RWPE2 (cell line): ENCODE results near the gene POLR3B.

ENCODE experiments used
- ATAC-seq: fragments of 200-7000 bp; cut with Tn5 transposase; 3 replicates; pipeline ENCODE4 v1.9.1; 2021; ENCODE audit warnings: low read depth
- DNase-seq: peaks from one replicate; pipeline ENCODE4 v3.0.0-alpha.2; 2020; ENCODE audit warnings: low spot score
- H3K27ac ChIP-seq: fragments of 450-650 bp; 2 replicates; pipeline ENCODE4 v1.5.1; 2017; ENCODE audit warnings: mild to moderate bottlenecking; ENCODE audit not compliant: poor library complexity, severe bottlenecking
- H3K27me3 ChIP-seq: fragments of 250-450 bp; sonication (Bioruptor Pico); 2 replicates; pipeline ENCODE4 v1.5.1; 2021; ENCODE audit warnings: mild to moderate bottlenecking, moderate library complexity; ENCODE audit not compliant: insufficient read depth, poor library complexity, severe bottlenecking
- H3K36me3 ChIP-seq: fragments of 250-450 bp; sonication (Bioruptor Pico); 2 replicates; pipeline ENCODE4 v1.5.1; 2020; ENCODE audit warnings: low read depth, mild to moderate bottlenecking, moderate library complexity
- H3K4me1 ChIP-seq: fragments of 250-450 bp; sonication (Bioruptor Pico); 2 replicates; pipeline ENCODE4 v1.5.1; 2021; ENCODE audit warnings: mild to moderate bottlenecking, moderate library complexity; ENCODE audit not compliant: insufficient read depth, poor library complexity, severe bottlenecking
- H3K4me3 ChIP-seq: fragments of 250-450 bp; sonication (Bioruptor Pico); 2 replicates; pipeline ENCODE4 v1.5.1; 2021; ENCODE audit warnings: mild to moderate bottlenecking, moderate library complexity; ENCODE audit not compliant: severe bottlenecking
- H3K9me3 ChIP-seq: fragments of 250-450 bp; sonication (Bioruptor Pico); 2 replicates; pipeline ENCODE4 v1.5.1; 2021; ENCODE audit warnings: mild to moderate bottlenecking, moderate library complexity; ENCODE audit not compliant: severe bottlenecking
- CTCF ChIP-seq: fragments of 450-650 bp; IDR thresholded peaks from one replicate; pipeline ENCODE4 v1.5.1; 2017; ENCODE audit warnings: mild to moderate bottlenecking, moderate library complexity; ENCODE audit not compliant: poor library complexity, severe bottlenecking

POLR3B gene

GRCh38 chr12:106357549-106358395 is at the start of gene POLR3B:
TSS of gene POLR3B (plus strand) at chr12:106357748. CDS start at chr12:106357880, 132 bp downstream.
- no peaks in the 10 kb centered on the region for H3K36me3 ChIP-seq
- H3K27ac ChIP-seq: peak within 1 kb of the TSS; percentile 50
- ATAC-seq: peak; percentile 92
- H3K9me3 ChIP-seq: no peaks in the 10 kb centered on the region
- peak; percentile 96 for DNase-seq
- H3K4me3 ChIP-seq: peak within 1 kb of the TSS; percentile 76
- peak; percentile 95 for TF ChIP-seq CTCF
- H3K27me3 ChIP-seq: no peaks in the 10 kb centered on the region
- peaks cover 3% of the 10 kb centered on the region for H3K4me1 ChIP-seq

- Histone ChIP-seq H3K36me3 (no peaks in the 10 kb centered on the region), H3K9me3 (no peaks in the 10 kb centered on the region), H3K4me3 (no peak overlapping the region), H3K27me3 (no peaks in the 10 kb centered on the region), H3K27ac (no peak overlapping the region), H3K4me1 (peaks cover 4% of the 10 kb centered on the region)
- no peak for TF ChIP-seq CTCF
- ATAC-seq: no peak
- DNase-seq: no peak
Observed at GRCh38 chr12:106308121-106308520, 49.4 kb upstream of the POLR3B start.

- ATAC-seq: no peak
- Histone ChIP-seq H3K36me3 (no peaks in the 10 kb centered on the region), H3K27ac (no peak overlapping the region), H3K27me3 (no peaks in the 10 kb centered on the region), H3K4me1 (peaks cover 4% of the 10 kb centered on the region), H3K9me3 (no peaks in the 10 kb centered on the region), H3K4me3 (no peak overlapping the region)
- TF ChIP-seq CTCF: no peak
- DNase-seq: no peak
Observed at GRCh38 chr12:106308611-106309010, 48.9 kb upstream of the POLR3B start.

- DNase-seq (no peak), ATAC-seq (peak; percentile 77)
- H3K9me3 ChIP-seq: no peaks in the 10 kb centered on the region
- no peak overlapping the region for H3K27ac ChIP-seq
- no peak overlapping the region for H3K4me3 ChIP-seq
- peaks cover 4% of the 10 kb centered on the region for H3K4me1 ChIP-seq
- no peaks in the 10 kb centered on the region for H3K36me3 ChIP-seq
- no peaks in the 10 kb centered on the region for H3K27me3 ChIP-seq
- TF ChIP-seq CTCF: no peak
Observed at GRCh38 chr12:106309671-106310505, 47.7 kb upstream of the POLR3B start.
